H4 (cell line): ENCODE results near the gene ZBTB40. TPM values are rescaled to one million over a fixed set of nuclear protein-coding genes. Genes with fewer than 3 reads are reported as not detected.

Experiments
- DNase-seq: peaks from one replicate; pipeline ENCODE4 v3.0.0-alpha.2; 2015; ENCODE audit warnings: low spot score
- total RNA-seq: library from RNA; depleted of rRNA; stranded (reverse); fragments of >200 nt; shearing (Covaris generic); gene quantifications from 2 replicates; pipeline ENCODE4 v1.2.3, GENCODE V29; 2014

The ZBTB40 gene
- total RNA-seq, 1 experiment from 2014 or later = 12.1 TPM

DNA sequence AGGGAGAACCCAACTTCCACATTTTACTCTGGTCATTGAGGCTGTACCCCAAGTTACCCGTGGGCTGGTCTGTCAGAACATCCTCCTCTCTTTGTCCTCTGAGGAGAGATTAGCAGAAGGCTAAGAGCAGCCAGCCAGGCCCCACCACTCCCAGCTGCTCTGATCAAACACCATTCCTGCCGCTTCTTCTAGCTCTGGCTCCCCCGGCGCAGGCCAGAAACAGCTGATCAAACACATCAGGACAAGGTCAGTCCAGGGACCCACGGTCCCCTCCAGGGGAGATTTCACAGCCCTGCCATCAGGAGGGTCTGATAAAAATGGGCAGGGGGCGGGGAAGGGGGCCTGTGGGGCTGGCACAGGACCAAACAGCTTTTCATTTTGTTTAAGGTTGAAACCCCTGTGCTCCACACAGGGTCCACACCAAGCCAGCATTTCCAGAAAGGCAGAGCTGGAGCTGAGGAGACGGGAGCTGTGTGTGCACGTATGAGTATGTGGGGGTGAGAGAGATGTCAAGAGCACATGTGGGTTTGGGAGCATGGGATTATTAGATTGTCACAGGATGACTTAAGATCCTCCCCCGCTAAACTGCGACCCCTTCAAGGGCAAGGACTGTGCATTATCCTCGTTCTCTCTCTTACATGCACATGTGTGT is 81.7 kb downstream of the ZBTB40 start:
- DNase-seq = no peak

- DNase-seq = no peak
These were observed 83.3 kb downstream of the ZBTB40 start for GRCh38 chr1:22534951-22535350.

DNA sequence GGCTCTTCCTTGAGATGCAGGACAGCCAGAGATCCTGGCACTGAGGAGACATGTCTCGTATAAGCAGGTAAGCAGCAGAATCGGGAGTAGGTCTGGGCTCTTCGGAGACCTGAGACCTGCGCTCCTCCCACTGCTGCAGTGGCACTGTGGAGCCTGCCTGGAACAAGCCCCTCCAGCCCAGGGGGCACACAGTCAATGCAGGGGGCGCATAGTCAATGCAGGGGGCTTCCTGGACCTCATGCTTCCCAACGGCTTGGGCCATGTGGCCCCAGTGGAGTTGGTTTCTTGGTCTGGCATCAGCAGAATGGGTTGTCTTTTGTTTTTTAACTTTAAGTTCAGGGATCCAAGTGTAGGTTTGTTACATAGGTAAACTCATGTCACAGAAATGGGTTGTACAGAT is 83.7 kb downstream of the ZBTB40 start:
- DNase-seq = no peak

DNA sequence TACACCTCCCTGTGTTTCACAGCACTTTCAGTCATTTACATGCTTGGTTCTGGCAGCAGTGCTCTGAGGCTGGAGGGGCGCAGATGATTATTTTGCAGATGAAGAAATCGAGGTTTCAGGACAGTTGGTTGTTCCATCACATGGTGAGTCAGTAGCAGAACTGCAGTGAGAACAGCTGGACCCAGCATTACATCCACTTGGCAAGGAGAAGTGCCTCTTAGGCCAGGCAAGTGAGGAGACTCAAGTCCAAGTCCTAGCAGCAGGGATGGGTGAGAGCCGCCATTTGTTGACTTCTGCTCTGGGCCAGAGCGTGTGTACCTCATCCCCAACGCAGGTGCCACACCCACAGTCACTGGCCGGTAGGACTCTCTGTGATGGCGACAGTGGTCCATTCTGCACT is 84.9 kb downstream of the ZBTB40 start:
- DNase-seq = no peak

- DNase-seq = no peak
These were observed 85.9 kb downstream of the ZBTB40 start for GRCh38 chr1:22537441-22538139.

GRCh38 chr1:22539510-22540118 is 88.0 kb downstream of the ZBTB40 start:
- no peak for DNase-seq

GRCh38 chr1:22540337-22540736 is 88.7 kb downstream of the ZBTB40 start:
- no peak for DNase-seq

GRCh38 chr1:22542886-22543285 is 91.2 kb downstream of the ZBTB40 start:
- no peak for DNase-seq

- DNase-seq = no peak
These were observed 92.0 kb downstream of the ZBTB40 start for GRCh38 chr1:22543679-22544078.

GRCh38 chr1:22544606-22545005 is 93.0 kb downstream of the ZBTB40 start:
- DNase-seq = no peak

GRCh38 chr1:22545141-22545540 is 93.5 kb downstream of the ZBTB40 start:
- no peak for DNase-seq

DNA sequence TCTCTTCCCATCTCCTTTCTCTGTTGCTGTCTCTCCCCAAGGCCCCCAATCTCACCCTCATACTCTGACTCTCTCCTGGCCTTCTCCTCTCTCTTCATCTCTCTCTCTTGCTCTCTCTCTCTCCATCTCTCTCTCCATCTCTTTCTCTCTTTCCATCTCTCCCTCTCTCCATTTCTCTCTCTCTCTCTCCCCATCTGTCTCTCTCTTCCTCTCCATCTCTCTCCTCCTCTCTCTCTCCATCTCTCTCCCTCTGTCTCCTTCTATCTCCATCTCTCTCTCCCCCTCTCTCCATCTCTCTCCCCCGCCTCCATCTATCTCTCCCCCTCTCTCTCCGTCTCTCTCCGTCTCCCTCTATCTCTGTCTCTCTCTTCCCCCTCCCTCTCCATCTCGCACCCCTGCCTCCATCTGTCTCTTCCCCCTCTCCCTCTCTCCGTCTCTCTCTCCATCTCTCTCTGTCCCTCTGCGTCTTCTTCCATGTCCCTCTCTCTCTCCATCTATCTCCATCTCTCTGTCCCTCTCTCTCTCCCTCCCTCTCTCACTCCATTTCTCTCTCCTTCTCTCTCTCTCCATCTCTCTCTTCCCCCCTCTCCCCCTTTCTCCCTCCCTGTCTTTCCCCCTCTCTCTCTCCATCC is 95.7 kb downstream of the ZBTB40 start:
- no peak for DNase-seq

GRCh38 chr1:22547818-22548462 is 96.3 kb downstream of the ZBTB40 start:
- DNase-seq = no peak

DNA sequence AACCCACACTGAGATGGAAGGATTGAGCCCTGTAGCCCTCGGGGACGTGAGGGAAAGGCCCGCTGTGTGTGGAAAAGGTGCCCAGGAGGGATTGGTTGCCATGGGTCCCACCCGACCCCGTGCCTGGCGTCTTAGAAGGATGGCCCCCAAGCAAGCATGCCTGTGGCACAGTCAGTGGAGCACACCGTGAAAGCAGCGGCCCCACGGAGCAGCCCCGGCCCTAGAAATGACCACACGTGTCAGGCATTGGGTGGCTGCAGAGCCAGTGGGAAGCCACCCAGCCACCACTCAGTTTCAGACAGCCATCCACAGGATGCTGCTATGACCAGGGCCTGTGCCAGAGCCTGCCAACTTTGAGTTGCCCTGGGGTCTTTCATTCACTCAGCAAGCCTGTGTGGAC is 98.4 kb downstream of the ZBTB40 start:
- no peak for DNase-seq

DNA sequence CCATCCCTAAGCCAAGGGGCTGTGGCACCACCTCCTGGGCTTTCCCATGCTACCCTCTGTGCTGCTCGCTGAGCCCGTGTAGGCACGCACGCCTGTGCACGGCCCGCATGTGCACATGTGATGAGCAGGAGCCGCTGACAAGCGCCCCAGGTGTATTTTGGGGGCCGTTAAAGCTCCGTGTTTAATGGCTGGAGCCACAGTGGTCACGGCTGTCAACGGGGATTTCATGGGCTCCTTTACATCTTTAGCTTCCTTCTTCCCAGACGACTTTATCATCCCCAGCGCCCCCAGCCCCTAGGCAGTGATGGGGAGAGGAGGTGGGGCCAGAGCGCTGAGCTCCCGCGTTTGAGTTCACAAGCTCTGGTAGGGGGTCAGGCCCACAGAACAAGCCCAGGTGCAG is 99.9 kb downstream of the ZBTB40 start:
- no peak for DNase-seq

DNA sequence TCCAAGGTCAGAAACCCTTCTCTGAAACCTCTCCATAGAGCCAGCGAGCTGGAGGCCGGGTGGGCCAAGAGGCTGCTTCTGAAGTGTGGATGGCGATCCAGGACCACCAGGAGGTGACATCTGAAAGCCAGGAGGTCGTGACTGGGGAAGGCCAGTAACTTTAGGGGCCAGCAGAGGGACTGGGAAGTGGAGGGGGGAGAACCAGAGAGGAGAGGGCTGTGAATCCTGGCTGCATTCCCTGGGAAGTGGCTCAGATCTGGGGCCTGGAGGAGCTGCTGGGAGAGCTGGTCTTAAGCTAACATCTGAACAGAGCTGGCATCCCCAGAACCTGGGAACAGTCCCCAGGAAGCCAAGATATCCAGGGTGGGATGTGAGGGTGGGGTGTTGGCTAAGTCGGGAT is 100.4 kb downstream of the ZBTB40 start:
- no peak for DNase-seq

DNA sequence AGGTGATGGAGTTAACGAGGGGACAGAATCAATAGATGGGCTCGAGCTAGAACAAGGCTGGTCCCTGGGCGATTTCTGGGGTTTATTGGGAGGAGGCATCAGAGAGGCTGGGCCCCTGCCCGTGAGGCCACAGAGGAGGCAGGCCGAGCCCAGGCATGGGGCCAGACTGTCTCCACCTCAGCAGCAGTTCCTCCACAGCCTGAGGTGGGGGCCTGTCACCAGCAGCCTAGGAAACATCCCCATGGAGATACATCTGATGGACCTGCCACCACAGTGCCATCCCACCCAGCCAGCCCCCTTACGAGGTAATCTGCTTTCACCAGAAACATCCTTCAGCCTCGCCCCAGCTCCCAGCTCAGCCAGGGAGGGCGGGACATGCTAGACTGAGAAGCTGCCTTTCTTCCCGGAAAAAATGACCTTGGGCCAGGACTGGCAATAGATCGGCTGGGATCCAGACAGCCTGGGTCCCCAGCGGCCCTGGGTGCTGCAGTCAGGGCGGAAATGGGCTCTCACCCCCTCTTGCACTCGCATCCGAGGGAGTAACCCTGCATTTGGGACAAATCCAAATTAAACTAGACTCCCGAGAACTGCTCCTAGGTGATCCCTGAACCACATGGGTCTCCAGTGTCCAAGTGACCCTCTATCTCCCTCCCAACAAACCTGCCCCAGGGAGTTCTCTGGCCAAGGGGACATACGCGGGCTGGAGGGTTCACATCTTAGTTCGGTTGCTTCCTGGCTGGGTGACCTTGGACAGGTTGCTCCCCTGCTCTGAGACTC is 101.6 kb downstream of the ZBTB40 start:
- no peak for DNase-seq

GRCh38 chr1:22553991-22554522 is 102.4 kb downstream of the ZBTB40 start:
- no peak for DNase-seq

GRCh38 chr1:22555371-22555656 is 103.7 kb downstream of the ZBTB40 start:
- no peak for DNase-seq

DNA sequence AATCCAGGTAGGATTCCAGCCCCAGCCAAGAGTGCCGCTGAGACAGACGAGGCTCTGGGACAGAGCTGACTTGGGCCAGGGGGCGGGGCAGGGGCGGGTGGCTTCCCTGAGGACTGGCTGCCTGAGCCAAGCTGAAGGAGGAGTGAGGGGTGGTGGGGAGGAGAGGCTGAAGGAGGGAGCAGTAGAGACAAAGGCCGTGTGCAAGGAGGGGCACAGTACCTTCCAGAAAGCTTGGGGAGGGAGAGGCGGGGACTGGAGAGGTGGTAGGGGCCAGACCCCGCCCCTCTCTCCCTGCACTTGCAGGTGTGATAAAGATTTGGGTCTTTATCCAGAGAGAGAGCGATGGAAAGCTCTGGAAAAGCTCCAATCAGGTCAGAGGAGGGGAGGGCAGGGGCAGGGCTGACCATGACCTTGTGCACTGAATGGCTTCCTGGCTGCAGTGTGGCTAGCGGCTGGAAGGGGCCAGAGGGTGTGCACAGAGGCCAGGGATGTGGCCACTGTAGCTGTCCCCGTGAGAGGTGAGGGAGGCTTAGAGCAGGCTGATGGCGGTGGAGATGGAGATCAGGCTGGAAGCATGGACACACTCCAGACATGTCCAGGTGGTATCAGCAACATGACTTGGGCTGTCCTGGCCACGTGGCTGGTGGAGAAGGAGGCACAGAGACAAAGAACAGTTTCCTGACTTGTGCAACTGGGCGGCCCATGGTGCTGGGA is 104.9 kb downstream of the ZBTB40 start:
- no peak for DNase-seq
